ENCODE measurements around the gene HOXC10.

Gene HOXC10

GRCh38 chr12:53965281-53966084, 19.5 kb upstream of the HOXC10 start:
- DNase-seq (ENCODE audit: low spot score): no peak

GRCh38 chr12:53966085-53966384, 18.9 kb upstream of the HOXC10 start:
- DNase-seq (ENCODE audit: low spot score): no peak

- no peak for DNase-seq (ENCODE audit: low spot score)
These were observed 18.4 kb upstream of the HOXC10 start for GRCh38 chr12:53966385-53967133.

DNA sequence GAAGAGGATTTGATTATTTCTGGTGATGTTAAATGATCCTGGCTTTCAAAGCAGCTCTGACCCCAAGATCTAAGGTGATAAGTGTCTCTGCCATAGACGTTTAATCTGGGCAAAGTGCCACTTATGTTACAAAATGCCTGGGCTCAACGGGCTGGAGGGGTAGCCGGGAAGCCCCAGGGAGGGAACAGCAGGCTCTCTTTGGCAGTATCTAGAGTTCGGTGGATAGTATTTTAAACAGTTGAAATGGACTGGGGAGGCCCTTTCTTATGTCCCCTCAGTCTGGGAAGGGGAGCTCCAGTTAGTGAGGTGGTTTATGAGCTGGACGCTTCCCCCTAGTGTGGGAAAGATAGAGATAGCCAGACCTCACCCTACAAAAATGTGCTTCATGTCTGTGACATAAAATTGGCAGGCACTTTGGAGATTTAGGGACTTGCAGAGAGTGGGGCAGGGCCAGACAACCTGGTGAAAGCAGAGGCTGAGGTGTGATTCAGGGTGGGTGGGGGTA, 17.5 kb upstream of the HOXC10 start:
- no peak for DNase-seq (ENCODE audit: low spot score)

- DNase-seq (ENCODE audit: low spot score): no peak
These were observed 16.5 kb upstream of the HOXC10 start for GRCh38 chr12:53968214-53969127.

- no peak for DNase-seq (ENCODE audit: low spot score)
These were observed 15.2 kb upstream of the HOXC10 start for GRCh38 chr12:53969588-53970259.

- no peak for DNase-seq (ENCODE audit: low spot score)
These were observed 14.5 kb upstream of the HOXC10 start for GRCh38 chr12:53970451-53970850.

DNA sequence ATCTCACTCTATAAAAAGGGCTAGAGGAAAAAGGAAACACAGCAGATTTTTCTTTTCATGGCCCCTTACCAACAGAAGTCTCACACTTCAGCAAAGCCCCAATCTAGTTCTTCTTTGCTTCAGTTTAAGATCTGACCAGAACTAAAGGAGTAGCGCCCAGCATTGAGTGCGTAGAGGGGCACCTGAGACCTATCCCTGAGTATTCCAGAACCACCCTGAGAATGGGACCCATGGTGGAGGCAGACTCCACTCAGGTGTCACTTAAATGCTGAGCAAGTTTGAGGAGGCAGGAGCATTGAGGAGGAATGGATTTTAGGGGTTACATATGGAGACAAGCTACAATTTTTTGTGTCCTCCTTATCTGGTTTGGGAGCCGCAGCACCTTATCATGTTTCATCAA, 13.8 kb upstream of the HOXC10 start:
- no peak for DNase-seq (ENCODE audit: low spot score)

DNA sequence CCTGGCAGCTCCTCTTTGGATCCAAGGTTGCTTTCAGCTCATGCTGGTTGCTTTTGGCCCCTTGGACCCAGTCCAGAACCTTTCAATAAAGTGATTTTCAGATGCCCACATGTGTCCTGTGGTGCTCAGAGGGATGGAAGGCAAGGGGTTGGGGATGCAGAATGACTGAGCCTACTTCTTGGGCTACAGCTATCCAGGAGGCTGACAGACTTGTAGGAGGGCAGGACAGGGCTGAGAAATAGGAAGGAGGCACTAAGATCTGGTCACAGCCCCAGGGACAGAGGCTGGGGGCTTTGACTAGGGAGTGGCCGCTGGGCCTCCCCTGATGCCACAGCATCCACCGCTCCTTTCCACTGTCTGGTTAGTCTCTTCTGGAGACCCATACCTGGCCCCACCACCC, 13.3 kb upstream of the HOXC10 start:
- DNase-seq (ENCODE audit: low spot score): no peak

DNA sequence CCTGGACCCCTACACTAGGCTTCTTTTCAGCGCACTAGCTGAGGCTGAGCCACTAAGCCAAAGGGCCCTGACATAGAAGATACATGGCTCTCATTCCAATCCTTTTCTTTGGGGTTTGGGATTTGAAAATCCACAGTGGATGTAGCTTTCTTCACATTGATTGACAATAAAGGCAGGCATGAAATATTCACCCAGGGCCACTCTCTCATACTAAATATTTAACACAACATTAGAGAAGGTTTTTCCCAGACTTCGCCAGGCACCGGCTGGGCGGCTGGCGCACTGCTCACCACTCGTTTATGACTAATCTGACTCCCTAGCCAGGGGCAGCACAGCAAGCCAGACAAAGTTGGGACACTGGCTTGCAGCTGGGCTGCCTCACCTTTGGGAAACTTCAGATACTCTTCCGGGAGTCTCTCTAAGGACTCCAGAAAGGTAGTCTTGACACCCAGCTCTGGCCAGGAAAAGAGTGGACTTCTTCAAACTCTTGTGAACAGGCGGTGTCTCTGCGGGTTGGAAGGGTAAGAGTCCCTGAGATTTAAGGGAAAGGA, 12.7 kb upstream of the HOXC10 start:
- DNase-seq (ENCODE audit: low spot score): no peak

- no peak for DNase-seq (ENCODE audit: low spot score)
These were observed 12.2 kb upstream of the HOXC10 start, which contains the start of gene HOXC11 for GRCh38 chr12:53972722-53973235. Gene HOXC11 (plus strand): TSS chr12:53973126. CDS start chr12:53973242, 116 bp downstream.

- DNase-seq (ENCODE audit: low spot score): no peak
These were observed 11.5 kb upstream of the HOXC10 start for GRCh38 chr12:53973236-53974042.

DNA sequence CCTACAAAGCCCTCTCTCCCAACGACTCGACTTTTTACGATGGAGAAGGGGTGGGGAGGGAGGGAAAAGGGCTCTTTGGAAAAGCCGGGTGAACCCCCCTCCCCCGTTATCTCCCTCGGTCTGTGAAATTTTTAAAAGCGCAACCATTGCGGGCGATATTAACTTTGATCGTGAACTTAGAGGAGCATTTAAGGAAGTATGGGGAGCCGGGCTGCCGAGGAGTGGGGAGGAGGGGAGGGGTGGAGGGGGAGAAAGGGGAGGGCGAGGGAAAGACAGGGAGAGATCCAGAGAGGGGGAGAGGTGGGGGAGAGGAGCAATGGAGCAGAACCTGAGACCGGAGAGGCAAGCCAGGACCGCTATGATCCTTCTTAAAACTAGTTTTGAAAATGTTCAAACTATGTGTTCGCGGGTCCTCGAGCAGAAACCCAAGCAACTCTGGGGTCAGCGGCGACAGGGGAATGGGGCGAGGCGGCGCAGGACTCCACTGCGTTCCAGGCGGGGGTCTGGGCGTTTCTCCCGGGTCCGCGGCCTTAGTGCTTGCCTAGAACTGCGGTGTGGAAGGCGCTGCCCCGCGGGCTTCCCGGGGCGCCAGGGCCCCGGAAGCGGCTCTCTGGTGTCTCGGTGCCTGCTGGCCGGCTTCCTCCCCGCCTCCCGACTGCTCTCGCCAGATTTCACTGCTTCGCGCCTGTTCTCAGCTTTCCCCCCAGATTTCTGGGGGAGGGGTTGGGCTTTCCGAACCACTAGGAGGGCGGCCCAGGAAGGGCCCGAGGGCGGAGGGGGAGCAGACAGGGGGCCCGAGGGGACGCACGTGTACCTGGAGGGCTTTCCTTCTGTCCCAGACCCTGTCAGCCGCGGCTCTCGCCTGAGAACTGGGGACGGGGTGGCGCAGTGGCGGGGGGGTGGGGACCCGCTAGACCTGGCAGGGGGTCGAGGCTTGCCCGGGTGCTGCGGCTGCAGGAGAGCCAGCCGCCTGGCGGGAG, 10.6 kb upstream of the HOXC10 start, which contains the start of gene HOTAIR:
TSS of gene HOTAIR (minus strand) at position 871 of the 980 bp plus-strand sequence.
- no peak for DNase-seq (ENCODE audit: low spot score)

- no peak for DNase-seq (ENCODE audit: low spot score)
These were observed 9.9 kb upstream of the HOXC10 start for GRCh38 chr12:53975064-53975471.

- DNase-seq (ENCODE audit: low spot score): no peak
These were observed 9.3 kb upstream of the HOXC10 start for GRCh38 chr12:53975479-53976152.

- no peak for DNase-seq (ENCODE audit: low spot score)
These were observed 8.6 kb upstream of the HOXC10 start for GRCh38 chr12:53976172-53976822.

DNA sequence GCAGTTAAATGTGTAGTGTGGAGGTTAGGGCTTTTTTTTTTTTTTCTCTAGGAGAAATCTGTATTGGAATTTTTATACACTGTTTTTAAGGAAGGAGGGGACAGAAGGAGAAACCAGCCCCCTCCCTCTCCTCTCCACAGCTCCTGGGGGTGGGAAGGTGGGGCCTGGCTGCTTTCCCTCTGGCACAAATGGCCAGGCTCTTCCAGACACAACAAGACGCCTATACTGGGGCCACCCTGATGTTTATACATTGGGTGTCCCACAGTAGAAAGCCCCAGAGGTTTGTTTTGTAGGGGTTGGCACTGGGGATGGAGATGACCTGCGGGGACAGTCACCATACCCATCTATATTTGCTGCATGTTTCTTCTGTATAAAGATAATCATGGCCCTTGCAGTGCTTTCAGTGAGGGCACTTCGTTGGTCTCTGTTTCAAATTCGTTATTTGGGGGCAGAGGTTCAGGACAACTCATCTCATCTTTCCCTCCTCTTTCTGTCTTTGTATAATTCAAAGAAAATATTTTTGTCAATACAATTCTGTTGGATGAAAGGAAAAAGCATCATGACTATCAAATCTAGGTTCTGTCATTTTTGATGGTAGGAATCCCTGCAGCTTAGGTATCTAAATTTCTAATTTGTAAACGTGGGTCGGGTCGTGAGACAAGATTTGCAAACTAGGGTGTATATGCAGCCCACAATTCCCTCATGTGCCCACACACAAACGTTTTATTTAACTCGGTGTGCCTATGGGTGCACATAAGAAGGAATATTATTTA, 7.9 kb upstream of the HOXC10 start:
- no peak for DNase-seq (ENCODE audit: low spot score)

All from CD4-positive, alpha-beta T cell treated with Interleukin-15 for 4 hours (primary cell).